Nephron (organoid): ENCODE results near the gene LPP.

ENCODE experiments used
- H3K27ac Mint-ChIP-seq, 3 experiments: 2 replicates each; pipeline ENCODE4 v1.8.0; 2020; ENCODE audit warnings: mixed read lengths in 3 of 3, mild to moderate bottlenecking in 2 of 3, moderate library complexity in 1 of 3
- H3K27me3 Mint-ChIP-seq: 2 replicates; pipeline ENCODE4 v1.8.0; 2021; ENCODE audit warnings: low read depth, mild to moderate bottlenecking, moderate library complexity, mixed read lengths
- H3K36me3 Mint-ChIP-seq: 2 replicates; pipeline ENCODE4 v1.8.0; 2020; ENCODE audit warnings: low read depth, mixed read lengths
- H3K4me1 Mint-ChIP-seq: 2 replicates; pipeline ENCODE4 v1.8.0; 2020; ENCODE audit warnings: mixed read lengths
- H3K4me3 Mint-ChIP-seq, 3 experiments: 2 replicates each; pipeline ENCODE4 v1.8.0; 2020; ENCODE audit warnings: mild to moderate bottlenecking in 3 of 3, mixed read lengths in 3 of 3, moderate library complexity in 2 of 3
- H3K9me3 Mint-ChIP-seq: 2 replicates; pipeline ENCODE4 v1.8.0; 2020; ENCODE audit warnings: mixed read lengths
- TF ChIP-seq, protein P1 (sequence below), 3 experiments: fragments of 200-600 bp; sonication (generic); IDR thresholded peaks; one replicate each; pipeline ENCODE4 v1.5.0; 2021; ENCODE audit warnings: antibody characterized with exemption in 3 of 3; ENCODE audit not compliant: unreplicated experiment in 3 of 3

The LPP gene

DNA sequence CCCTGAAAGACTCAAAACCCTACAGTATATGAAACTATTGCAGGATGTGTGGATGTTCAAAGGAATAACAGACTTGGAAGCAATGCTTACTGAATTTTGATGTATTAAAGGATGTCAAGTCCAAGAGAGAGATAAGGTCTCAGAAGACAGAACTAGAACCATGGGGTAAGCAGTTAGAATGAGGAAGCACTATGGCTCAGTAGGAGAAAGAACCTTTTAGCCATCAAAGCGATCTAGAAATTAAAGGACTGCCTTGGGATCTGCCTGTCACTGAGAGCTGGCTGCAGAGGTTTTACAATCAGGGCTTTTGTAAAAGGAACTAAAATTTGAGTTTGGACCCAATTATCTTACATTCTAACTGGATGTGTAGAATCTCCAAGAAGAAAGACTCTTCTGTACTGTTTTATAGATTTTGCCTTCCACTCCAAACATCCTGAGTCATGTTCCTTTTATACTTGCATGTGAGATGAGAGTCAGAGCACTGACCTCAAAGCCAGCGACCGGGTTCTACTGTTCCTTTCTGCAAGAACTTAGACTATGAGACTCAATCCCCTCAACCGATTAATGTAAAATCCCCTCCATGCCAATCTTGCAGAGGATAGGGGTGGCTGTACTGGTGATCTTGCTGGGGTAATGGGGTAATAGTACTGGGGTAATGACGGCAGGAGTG lies 605.5 kb downstream of the LPP start:
- no peak overlapping the region for H3K4me3 Mint-ChIP-seq
- no peaks in the 10 kb centered on the region for H3K27me3 Mint-ChIP-seq
- no peaks in the 10 kb centered on the region for H3K36me3 Mint-ChIP-seq
- no peaks in the 10 kb centered on the region for H3K9me3 Mint-ChIP-seq
- peaks cover 2% of the 10 kb centered on the region for H3K4me1 Mint-ChIP-seq
- H3K27ac Mint-ChIP-seq, result no peak overlapping the region
- TF ChIP-seq, protein P1, sequence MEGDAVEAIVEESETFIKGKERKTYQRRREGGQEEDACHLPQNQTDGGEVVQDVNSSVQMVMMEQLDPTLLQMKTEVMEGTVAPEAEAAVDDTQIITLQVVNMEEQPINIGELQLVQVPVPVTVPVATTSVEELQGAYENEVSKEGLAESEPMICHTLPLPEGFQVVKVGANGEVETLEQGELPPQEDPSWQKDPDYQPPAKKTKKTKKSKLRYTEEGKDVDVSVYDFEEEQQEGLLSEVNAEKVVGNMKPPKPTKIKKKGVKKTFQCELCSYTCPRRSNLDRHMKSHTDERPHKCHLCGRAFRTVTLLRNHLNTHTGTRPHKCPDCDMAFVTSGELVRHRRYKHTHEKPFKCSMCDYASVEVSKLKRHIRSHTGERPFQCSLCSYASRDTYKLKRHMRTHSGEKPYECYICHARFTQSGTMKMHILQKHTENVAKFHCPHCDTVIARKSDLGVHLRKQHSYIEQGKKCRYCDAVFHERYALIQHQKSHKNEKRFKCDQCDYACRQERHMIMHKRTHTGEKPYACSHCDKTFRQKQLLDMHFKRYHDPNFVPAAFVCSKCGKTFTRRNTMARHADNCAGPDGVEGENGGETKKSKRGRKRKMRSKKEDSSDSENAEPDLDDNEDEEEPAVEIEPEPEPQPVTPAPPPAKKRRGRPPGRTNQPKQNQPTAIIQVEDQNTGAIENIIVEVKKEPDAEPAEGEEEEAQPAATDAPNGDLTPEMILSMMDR (IDR thresholded peaks at IDR 0.05; ENCODE audit: unreplicated experiment in 3 of 3), result no peak

DNA sequence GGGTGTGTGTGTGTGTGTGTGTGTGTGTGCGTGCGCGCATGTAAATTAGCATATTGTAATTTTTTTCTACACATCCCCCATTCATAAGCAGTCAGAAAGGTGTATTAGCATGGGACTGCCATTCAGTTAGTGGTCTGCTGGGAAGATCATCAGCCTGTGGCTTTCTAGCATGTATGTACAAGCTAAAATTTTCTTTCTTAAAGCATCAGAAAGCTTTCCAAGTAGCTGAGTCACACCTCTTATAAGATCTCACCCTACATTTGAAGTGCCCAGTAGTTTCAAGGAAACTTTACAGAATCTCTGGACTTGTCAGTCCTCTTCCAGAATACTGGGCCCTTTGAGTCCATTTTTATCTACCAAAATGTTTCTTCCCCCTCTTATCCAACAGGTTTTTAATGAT lies 606.5 kb downstream of the LPP start:
- no peaks in the 10 kb centered on the region for H3K27me3 Mint-ChIP-seq
- peaks cover 8% of the 10 kb centered on the region for H3K4me1 Mint-ChIP-seq
- no peak overlapping the region for H3K27ac Mint-ChIP-seq
- TF ChIP-seq, protein P1 (IDR thresholded peaks at IDR 0.05; ENCODE audit: unreplicated experiment in 3 of 3), result no peak
- H3K4me3 Mint-ChIP-seq, result no peak overlapping the region
- H3K36me3 Mint-ChIP-seq, result no peaks in the 10 kb centered on the region
- no peaks in the 10 kb centered on the region for H3K9me3 Mint-ChIP-seq

DNA sequence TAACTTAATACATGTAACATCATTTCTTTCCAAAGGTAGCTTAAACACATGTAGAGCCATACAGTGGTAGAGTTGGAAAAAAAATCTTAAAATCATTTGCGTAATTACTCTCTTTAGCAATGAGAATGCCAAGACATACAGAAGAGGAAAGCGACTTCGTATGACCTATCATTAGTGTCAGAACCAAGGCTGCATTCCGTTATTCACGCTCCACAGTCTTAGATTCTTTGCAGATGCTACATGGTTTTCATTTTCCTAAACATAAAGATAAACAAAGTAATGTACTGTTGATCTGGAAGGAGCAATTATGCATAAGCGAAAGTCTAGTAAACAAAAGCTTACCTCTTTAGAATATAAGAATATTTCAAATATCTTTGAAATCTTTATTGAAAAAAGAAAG lies 607.5 kb downstream of the LPP start:
- H3K27ac Mint-ChIP-seq, result no peak overlapping the region
- H3K4me3 Mint-ChIP-seq, result no peak overlapping the region
- no peaks in the 10 kb centered on the region for H3K9me3 Mint-ChIP-seq
- H3K4me1 Mint-ChIP-seq, result peaks cover 8% of the 10 kb centered on the region
- H3K27me3 Mint-ChIP-seq, result no peaks in the 10 kb centered on the region
- H3K36me3 Mint-ChIP-seq, result no peaks in the 10 kb centered on the region
- TF ChIP-seq, protein P1 (IDR thresholded peaks at IDR 0.05; ENCODE audit: unreplicated experiment in 3 of 3), result no peak

DNA sequence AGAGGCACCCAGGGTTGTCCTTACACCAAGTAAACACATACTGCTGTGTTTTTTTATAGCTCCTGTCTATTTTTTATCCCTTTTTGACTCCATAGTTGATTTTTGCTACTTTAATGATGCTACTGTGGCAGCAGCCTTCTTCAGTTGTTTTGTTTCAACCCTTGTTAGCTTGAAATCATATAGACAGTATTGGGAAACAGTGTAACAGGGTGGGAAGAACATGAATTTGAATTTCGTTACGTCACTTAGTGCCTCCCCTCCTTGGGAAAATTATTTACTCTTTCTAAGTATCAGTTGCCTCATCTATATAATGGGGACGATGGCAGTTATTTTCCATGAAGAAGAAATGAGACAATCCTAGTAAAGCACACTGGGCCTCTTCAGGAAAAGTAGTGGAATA lies 608.0 kb downstream of the LPP start:
- TF ChIP-seq, protein P1 (IDR thresholded peaks at IDR 0.05; ENCODE audit: unreplicated experiment in 3 of 3), result no peak
- no peaks in the 10 kb centered on the region for H3K36me3 Mint-ChIP-seq
- H3K4me3 Mint-ChIP-seq, result no peak overlapping the region
- no peaks in the 10 kb centered on the region for H3K27me3 Mint-ChIP-seq
- no peaks in the 10 kb centered on the region for H3K9me3 Mint-ChIP-seq
- H3K27ac Mint-ChIP-seq, result no peak overlapping the region
- H3K4me1 Mint-ChIP-seq, result peaks cover 8% of the 10 kb centered on the region

DNA sequence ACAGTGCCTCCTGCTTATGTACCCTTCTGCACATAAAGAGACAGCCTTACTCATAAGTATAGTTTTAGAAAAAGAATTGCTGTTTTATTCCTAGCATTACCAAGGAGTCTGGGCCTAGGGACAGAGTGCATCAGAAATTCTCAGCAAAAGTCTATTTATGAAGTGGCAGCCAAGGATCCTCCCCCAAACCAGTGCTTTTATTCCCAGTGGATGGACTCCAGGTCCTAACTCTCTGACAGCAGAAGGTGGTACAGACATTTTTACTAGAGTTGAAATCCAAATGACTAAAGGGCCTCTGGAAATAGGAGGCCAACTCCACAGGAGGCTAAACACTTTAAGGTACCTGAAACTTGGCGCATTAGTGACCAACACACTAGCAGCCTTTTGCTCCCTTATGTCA lies 610.7 kb downstream of the LPP start:
- Mint-ChIP-seq H3K4me1 (peaks cover 15% of the 10 kb centered on the region), H3K27ac (no peak overlapping the region), H3K9me3 (no peaks in the 10 kb centered on the region), H3K27me3 (no peaks in the 10 kb centered on the region), H3K4me3 (no peak overlapping the region), H3K36me3 (no peaks in the 10 kb centered on the region)
- TF ChIP-seq, protein P1 (IDR thresholded peaks at IDR 0.05; ENCODE audit: unreplicated experiment in 3 of 3), result no peak

DNA sequence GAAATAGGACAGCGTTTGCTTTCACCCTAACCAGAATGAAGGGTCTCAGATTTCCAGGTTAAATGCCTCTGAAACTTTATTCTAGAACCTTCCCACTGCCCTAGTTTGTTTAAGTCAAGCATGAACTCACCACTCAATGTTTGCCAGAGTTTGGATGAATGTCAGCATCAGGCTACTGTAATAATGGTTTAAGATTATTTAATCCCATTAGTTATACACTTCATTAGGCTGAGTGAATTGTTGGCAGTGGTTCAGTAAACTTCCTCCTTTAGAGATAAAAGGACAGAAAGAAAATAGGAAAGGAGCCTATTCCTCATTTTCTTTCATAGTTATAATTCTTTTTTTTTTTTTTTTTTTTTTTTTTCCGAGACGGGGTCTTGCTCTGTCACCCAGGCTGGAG lies 615.9 kb downstream of the LPP start:
- Mint-ChIP-seq H3K27ac (peak overlapping the region in 2 of 3 experiments; percentile 7 to 58), H3K4me3 (no peak overlapping the region), H3K27me3 (no peaks in the 10 kb centered on the region), H3K4me1 (peaks cover 39% of the 10 kb centered on the region), H3K36me3 (no peaks in the 10 kb centered on the region), H3K9me3 (no peaks in the 10 kb centered on the region)
- TF ChIP-seq, protein P1 (IDR thresholded peaks at IDR 0.05; ENCODE audit: unreplicated experiment in 3 of 3), result no peak
